ENCODE data around the gene STK32C. TPM values are rescaled to one million over a fixed set of nuclear protein-coding genes. Genes with fewer than 3 reads are reported as not detected.
A peak's percentile ranks its signal among the peaks of the same experiment; 100 is the strongest.
"Not testable (repeated sequence)": the region's sequence is repeated elsewhere in the genome, so short reads cannot be mapped to it uniquely, and the experiment has no call there.

The STK32C gene
- total and polyA plus RNA-seq, 2 experiments from 2014 or later = 8.8 to 9.8 TPM

- no peak overlapping the region for H2AFZ ChIP-seq
- H3K4me1 ChIP-seq (ENCODE audit: insufficient read depth) = no peaks in the 10 kb centered on the region
- DNase-seq = peak; percentile 51
- H3K27ac ChIP-seq = no peak overlapping the region
- H3K9me3 ChIP-seq (ENCODE audit: low read depth) = no peaks in the 10 kb centered on the region
- TF ChIP-seq EZH2 (IDR thresholded peaks at IDR 0.05; ENCODE audit: insufficient read depth, poor library complexity, severe bottlenecking) (no peak), EZH2phosphoT487 (IDR thresholded peaks at IDR 0.05; ENCODE audit: insufficient read depth, low read depth) (no peak)
- in situ Hi-C loops (cut with MboI) = no loop called here
- H3K27me3 ChIP-seq (replicated peaks; ENCODE audit: insufficient read depth) = no peaks in the 10 kb centered on the region
- H3K79me2 ChIP-seq (ENCODE audit: insufficient read depth) = no peaks in the 10 kb centered on the region
- no peaks in the 10 kb centered on the region for H3K9me2 ChIP-seq (ENCODE audit: insufficient read depth)
- no peaks in the 10 kb centered on the region for H4K20me1 ChIP-seq (ENCODE audit: insufficient read depth)
- no peaks in the 10 kb centered on the region for H3F3A ChIP-seq (ENCODE audit: insufficient read depth)
- WGBS, 2 experiments (ENCODE audit: low coverage in 1 of 2, low lambda C conversion rate in 2 of 2, missing lambda C conversion rate in 2 of 2) = 25 to 62% methylated on average over 7 to 16 of the region's 16 CpGs
- no peak overlapping the region for H3K4me3 ChIP-seq
- H3K9ac ChIP-seq = no peak overlapping the region
- H3K36me3 ChIP-seq (ENCODE audit: low read depth) = no peaks in the 10 kb centered on the region
- H3K4me2 ChIP-seq (ENCODE audit: unreplicated experiment) = no peak overlapping the region
These were observed 144.4 kb downstream of the STK32C start for GRCh38 chr10:132163278-132163765.

- DNase-seq = no peak
- in situ Hi-C loops (cut with MboI) = no loop called here
- 42% methylated on average over 10 of the region's 10 CpGs for WGBS, 2 experiments (ENCODE audit: low coverage in 1 of 2, low lambda C conversion rate in 2 of 2, missing lambda C conversion rate in 2 of 2)
These were observed 145.0 kb downstream of the STK32C start for GRCh38 chr10:132162590-132163277.

GRCh38 chr10:132162021-132162531, 145.7 kb downstream of the STK32C start:
- no peak for DNase-seq
- in situ Hi-C loops (cut with MboI) = no loop called here
- 55 to 59% methylated on average over 11 to 12 of the region's 12 CpGs for WGBS, 2 experiments (ENCODE audit: low coverage in 1 of 2, low lambda C conversion rate in 2 of 2, missing lambda C conversion rate in 2 of 2)

More at GRCh38 chr10:132162590-132163277, 145.0 kb downstream of the STK32C start:
- no peaks in the 10 kb centered on the region for H3F3A ChIP-seq (ENCODE audit: insufficient read depth)
- no peaks in the 10 kb centered on the region for H3K4me1 ChIP-seq (ENCODE audit: insufficient read depth)
- TF ChIP-seq EZH2phosphoT487 (IDR thresholded peaks at IDR 0.05; ENCODE audit: insufficient read depth, low read depth) = no peak
- no peak overlapping the region for H2AFZ ChIP-seq
- H3K27ac ChIP-seq = no peak overlapping the region
- no peaks in the 10 kb centered on the region for H3K79me2 ChIP-seq (ENCODE audit: insufficient read depth)
- H3K9me3 ChIP-seq (ENCODE audit: low read depth) = no peaks in the 10 kb centered on the region
- no peaks in the 10 kb centered on the region for H3K9me2 ChIP-seq (ENCODE audit: insufficient read depth)
- H3K4me2 ChIP-seq (ENCODE audit: unreplicated experiment) = no peak overlapping the region
- H3K36me3 ChIP-seq (ENCODE audit: low read depth) = no peaks in the 10 kb centered on the region
- no peak overlapping the region for H3K9ac ChIP-seq
- no peaks in the 10 kb centered on the region for H3K27me3 ChIP-seq (replicated peaks; ENCODE audit: insufficient read depth)
- no peak overlapping the region for H3K4me3 ChIP-seq
- H4K20me1 ChIP-seq (ENCODE audit: insufficient read depth) = no peaks in the 10 kb centered on the region

DNA sequence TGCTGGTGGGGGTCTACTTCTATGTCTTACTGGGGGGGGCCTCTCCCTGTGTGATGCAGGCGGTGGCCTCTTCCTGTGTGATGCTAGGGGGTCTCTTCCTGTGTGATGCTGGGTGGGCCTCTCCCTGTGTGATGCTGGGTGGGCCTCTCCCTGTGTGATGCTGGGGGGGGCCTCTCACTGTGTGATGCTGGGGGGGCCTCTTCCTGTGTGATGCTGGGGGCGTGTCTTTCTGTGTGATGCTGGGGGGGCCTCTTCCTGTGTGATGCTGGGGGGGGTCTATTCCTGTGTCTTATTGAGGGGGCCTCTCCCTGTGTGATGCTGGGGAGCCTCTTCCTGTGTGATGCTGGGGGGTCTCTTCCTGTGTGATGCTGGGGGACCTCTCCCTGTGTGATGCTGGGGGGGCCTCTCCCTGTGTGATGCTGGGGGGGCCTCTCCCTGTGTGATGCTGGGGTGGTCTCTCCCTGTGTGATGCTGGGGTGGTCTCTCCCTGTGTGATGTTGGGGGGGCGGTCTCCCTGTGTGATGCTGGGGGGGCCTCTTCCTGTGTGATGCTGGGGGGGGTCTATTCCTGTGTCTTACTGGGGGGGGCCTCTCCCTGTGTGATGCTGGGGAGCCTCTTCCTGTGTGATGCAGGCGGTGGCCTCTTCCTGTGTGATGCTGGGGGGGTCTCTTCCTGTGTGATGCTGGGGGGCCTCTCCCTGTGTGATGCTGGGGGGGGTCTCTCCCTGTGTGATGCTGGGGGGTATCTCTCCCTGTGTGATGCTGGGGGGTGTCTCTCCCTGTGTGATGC, 146.7 kb downstream of the STK32C start:
- DNase-seq; H3K79me2 ChIP-seq (ENCODE audit: insufficient read depth); H3K9me2 ChIP-seq (ENCODE audit: insufficient read depth); H3K27me3 ChIP-seq (replicated peaks; ENCODE audit: insufficient read depth); H3K4me1 ChIP-seq (ENCODE audit: insufficient read depth); in situ Hi-C loops (cut with MboI); H4K20me1 ChIP-seq (ENCODE audit: insufficient read depth); H3K36me3 ChIP-seq (ENCODE audit: low read depth); H3F3A ChIP-seq (ENCODE audit: insufficient read depth); H3K27ac ChIP-seq; H2AFZ ChIP-seq; H3K4me3 ChIP-seq; H3K9me3 ChIP-seq (ENCODE audit: low read depth); H3K4me2 ChIP-seq (ENCODE audit: unreplicated experiment); H3K9ac ChIP-seq: not testable (repeated sequence)
- 75% methylated on average over 2 of the region's 4 CpGs; no CpG with 5 or more reads in 1 of the 2 experiments for WGBS, 2 experiments (ENCODE audit: low coverage in 1 of 2, low lambda C conversion rate in 2 of 2, missing lambda C conversion rate in 2 of 2)

More at GRCh38 chr10:132162021-132162531, 145.7 kb downstream of the STK32C start:
- no peaks in the 10 kb centered on the region for H3K9me2 ChIP-seq (ENCODE audit: insufficient read depth)
- H3K4me3 ChIP-seq = no peak overlapping the region
- H4K20me1 ChIP-seq (ENCODE audit: insufficient read depth) = no peaks in the 10 kb centered on the region
- no peaks in the 10 kb centered on the region for H3K4me1 ChIP-seq (ENCODE audit: insufficient read depth)
- H3K36me3 ChIP-seq (ENCODE audit: low read depth) = no peaks in the 10 kb centered on the region
- TF ChIP-seq EZH2 (IDR thresholded peaks at IDR 0.05; ENCODE audit: insufficient read depth, poor library complexity, severe bottlenecking) (no peak), EZH2phosphoT487 (IDR thresholded peaks at IDR 0.05; ENCODE audit: insufficient read depth, low read depth) (no peak)
- H3K4me2 ChIP-seq (ENCODE audit: unreplicated experiment) = no peak overlapping the region
- H3F3A ChIP-seq (ENCODE audit: insufficient read depth) = no peaks in the 10 kb centered on the region
- H3K79me2 ChIP-seq (ENCODE audit: insufficient read depth) = no peaks in the 10 kb centered on the region
- H3K27me3 ChIP-seq (replicated peaks; ENCODE audit: insufficient read depth) = no peaks in the 10 kb centered on the region
- no peak overlapping the region for H3K9ac ChIP-seq
- H3K9me3 ChIP-seq (ENCODE audit: low read depth) = no peaks in the 10 kb centered on the region
- H3K27ac ChIP-seq = no peak overlapping the region
- no peak overlapping the region for H2AFZ ChIP-seq

- in situ Hi-C loops (cut with MboI); H4K20me1 ChIP-seq (ENCODE audit: insufficient read depth); H2AFZ ChIP-seq; H3K9me2 ChIP-seq (ENCODE audit: insufficient read depth); H3K36me3 ChIP-seq (ENCODE audit: low read depth); H3K4me3 ChIP-seq; DNase-seq; H3K27ac ChIP-seq; H3K79me2 ChIP-seq (ENCODE audit: insufficient read depth); H3K27me3 ChIP-seq (replicated peaks; ENCODE audit: insufficient read depth); H3K9me3 ChIP-seq (ENCODE audit: low read depth); H3K9ac ChIP-seq; H3F3A ChIP-seq (ENCODE audit: insufficient read depth); H3K4me2 ChIP-seq (ENCODE audit: unreplicated experiment); H3K4me1 ChIP-seq (ENCODE audit: insufficient read depth): not testable (repeated sequence)
These were observed 147.5 kb downstream of the STK32C start for GRCh38 chr10:132160231-132160630.

GRCh38 chr10:132159302-132160230, 148.2 kb downstream of the STK32C start:
- H3K9me3 ChIP-seq (ENCODE audit: low read depth); H3K27ac ChIP-seq; H3K36me3 ChIP-seq (ENCODE audit: low read depth); H3K27me3 ChIP-seq (replicated peaks; ENCODE audit: insufficient read depth); H2AFZ ChIP-seq; H3K4me1 ChIP-seq (ENCODE audit: insufficient read depth); H3K79me2 ChIP-seq (ENCODE audit: insufficient read depth); H3K9ac ChIP-seq; H4K20me1 ChIP-seq (ENCODE audit: insufficient read depth); H3K4me2 ChIP-seq (ENCODE audit: unreplicated experiment); DNase-seq; H3K4me3 ChIP-seq; H3F3A ChIP-seq (ENCODE audit: insufficient read depth); in situ Hi-C loops (cut with MboI); H3K9me2 ChIP-seq (ENCODE audit: insufficient read depth): not testable (repeated sequence)
- WGBS, 2 experiments (ENCODE audit: low coverage in 1 of 2, low lambda C conversion rate in 2 of 2, missing lambda C conversion rate in 2 of 2) = 77 to 80% methylated on average over 3 to 5 of the region's 7 CpGs

All from GM23248 (cell line).